Muscle layer of colon (tissue), 2 donors: Measurements from ENCODE around the gene DNAI1.

Experiments used
- H3K27ac ChIP-seq: one replicate; pipeline ENCODE4 v1.7.0; 2013; ENCODE audit warnings: low read depth, mild to moderate bottlenecking, low read length, moderate library complexity
- H3K27me3 ChIP-seq, 2 donors: one replicate each; pipeline ENCODE4 v1.7.0; 2013; ENCODE audit warnings: low read length in 2 of 2, mild to moderate bottlenecking in 2 of 2; ENCODE audit not compliant: insufficient read depth in 2 of 2, control insufficient read depth in 1 of 2
- H3K36me3 ChIP-seq: one replicate; pipeline ENCODE4 v1.7.0; 2013; ENCODE audit warnings: mild to moderate bottlenecking, low read length; ENCODE audit not compliant: insufficient read depth
- H3K4me1 ChIP-seq: one replicate; pipeline ENCODE4 v1.7.0; 2013; ENCODE audit warnings: mild to moderate bottlenecking, low read length; ENCODE audit not compliant: insufficient read depth
- H3K4me3 ChIP-seq, 2 donors: one replicate each; pipeline ENCODE4 v1.7.0; 2013; ENCODE audit warnings: low read length in 2 of 2, low read depth in 1 of 2, mild to moderate bottlenecking in 1 of 2, moderate library complexity in 1 of 2
- H3K9ac ChIP-seq: one replicate; pipeline ENCODE4 v1.7.0; 2013; ENCODE audit warnings: low read length
- H3K9me3 ChIP-seq: one replicate; pipeline ENCODE4 v1.7.0; 2013; ENCODE audit warnings: mild to moderate bottlenecking, low read length
- donor health status: abdominal sarcoma.
- donor health status: Adenocarcinoma of cecum.

The DNAI1 gene

DNA sequence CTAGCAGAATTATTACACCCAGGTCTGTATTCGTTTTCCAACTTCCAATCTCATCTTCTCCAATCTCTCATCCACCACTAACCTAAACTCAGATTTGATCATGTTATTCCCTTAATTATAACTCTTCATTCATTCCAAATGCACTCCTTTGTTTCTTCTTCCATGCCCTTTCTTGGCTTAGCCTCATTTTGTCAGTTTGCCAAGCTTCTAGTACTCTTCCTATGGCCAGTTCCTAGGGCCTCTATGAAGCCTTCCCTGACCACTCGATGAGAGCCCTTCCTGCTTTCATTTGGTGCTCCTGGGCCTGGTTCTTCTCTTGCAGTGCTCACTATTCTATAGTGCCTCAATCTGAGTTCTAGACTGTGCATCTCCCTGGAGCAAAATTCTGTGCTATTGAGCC, 6.0 kb upstream of the DNAI1 start:
- Histone ChIP-seq H3K27ac (no peak overlapping the region), H3K4me1 (peaks cover 7% of the 10 kb centered on the region), H3K4me3 (no peak overlapping the region), H3K9me3 (no peaks in the 10 kb centered on the region), H3K9ac (no peak overlapping the region), H3K27me3 (no peaks in the 10 kb centered on the region), H3K36me3 (no peaks in the 10 kb centered on the region)

DNA sequence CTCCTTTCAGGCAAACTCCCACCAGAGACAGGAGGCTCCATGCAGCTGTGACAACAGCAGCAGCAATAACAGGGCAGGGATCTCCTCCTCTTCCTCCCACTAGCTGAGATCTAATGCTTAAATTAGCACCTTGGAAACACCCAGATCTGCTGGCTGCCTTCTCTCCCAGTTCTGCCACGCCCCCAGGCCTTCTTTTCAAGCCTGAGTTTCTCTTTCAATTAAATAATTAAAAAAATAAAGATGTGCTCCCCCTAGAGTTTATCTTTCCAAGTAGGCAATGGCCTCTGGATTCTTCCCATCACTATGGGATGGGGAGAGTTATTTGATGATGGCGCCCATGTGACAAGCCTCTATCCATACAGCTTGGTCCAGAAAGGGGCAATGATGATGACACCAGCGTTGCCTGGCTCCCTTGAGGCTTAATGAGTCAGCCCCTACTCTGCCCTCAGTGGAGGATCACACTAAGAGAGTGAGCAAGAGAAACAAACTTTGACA, 4.0 kb upstream of the DNAI1 start:
- H3K4me1 ChIP-seq, result peaks cover 12% of the 10 kb centered on the region
- no peak overlapping the region for H3K4me3 ChIP-seq
- H3K36me3 ChIP-seq, result no peaks in the 10 kb centered on the region
- H3K9ac ChIP-seq, result no peak overlapping the region
- no peaks in the 10 kb centered on the region for H3K27me3 ChIP-seq
- no peak overlapping the region for H3K27ac ChIP-seq
- no peaks in the 10 kb centered on the region for H3K9me3 ChIP-seq

DNA sequence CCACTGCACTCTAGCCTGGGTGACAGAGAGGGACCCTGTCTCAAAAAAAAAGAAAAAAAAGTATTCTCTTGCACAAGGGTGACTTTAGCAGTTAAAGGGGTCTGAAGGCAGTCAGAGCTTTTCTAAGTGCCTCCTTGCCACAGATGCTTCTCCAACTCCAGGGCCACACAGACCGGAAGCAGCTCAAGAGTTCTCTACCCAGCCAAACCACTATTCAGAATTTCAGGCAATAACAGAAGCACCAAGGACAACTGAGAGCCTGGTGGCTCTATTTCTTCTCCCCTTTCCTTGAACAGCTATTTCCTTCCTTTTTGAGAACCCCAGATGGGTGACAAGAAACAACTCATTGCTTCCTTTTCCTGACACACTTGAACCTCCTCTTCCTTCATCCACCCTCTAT, 2.5 kb upstream of the DNAI1 start:
- H3K36me3 ChIP-seq, result no peaks in the 10 kb centered on the region
- no peak overlapping the region for H3K4me3 ChIP-seq
- H3K27ac ChIP-seq, result no peak overlapping the region
- H3K9ac ChIP-seq, result no peak overlapping the region
- H3K9me3 ChIP-seq, result no peaks in the 10 kb centered on the region
- no peaks in the 10 kb centered on the region for H3K27me3 ChIP-seq
- H3K4me1 ChIP-seq, result peaks cover 12% of the 10 kb centered on the region

- no peaks in the 10 kb centered on the region for H3K36me3 ChIP-seq
- peak overlapping the region; percentile 74 for H3K9ac ChIP-seq
- H3K27ac ChIP-seq, result peak overlapping the region; percentile 73
- peak overlapping the region; percentile 85 to 89 for H3K4me3 ChIP-seq
- no peaks in the 10 kb centered on the region for H3K27me3 ChIP-seq
- no peaks in the 10 kb centered on the region for H3K9me3 ChIP-seq
- peaks cover 12% of the 10 kb centered on the region for H3K4me1 ChIP-seq
Observed at GRCh38 chr9:34456746-34457145, 1.9 kb upstream of the DNAI1 start.

- Histone ChIP-seq H3K27me3 (no peaks in the 10 kb centered on the region), H3K4me1 (peaks cover 12% of the 10 kb centered on the region), H3K9ac (peak overlapping the region; percentile 74), H3K36me3 (no peaks in the 10 kb centered on the region), H3K4me3 (peak overlapping the region; percentile 85 to 89), H3K9me3 (no peaks in the 10 kb centered on the region), H3K27ac (peak overlapping the region; percentile 73)
Observed at GRCh38 chr9:34457266-34458012, 1.2 kb upstream of the DNAI1 start.

DNA sequence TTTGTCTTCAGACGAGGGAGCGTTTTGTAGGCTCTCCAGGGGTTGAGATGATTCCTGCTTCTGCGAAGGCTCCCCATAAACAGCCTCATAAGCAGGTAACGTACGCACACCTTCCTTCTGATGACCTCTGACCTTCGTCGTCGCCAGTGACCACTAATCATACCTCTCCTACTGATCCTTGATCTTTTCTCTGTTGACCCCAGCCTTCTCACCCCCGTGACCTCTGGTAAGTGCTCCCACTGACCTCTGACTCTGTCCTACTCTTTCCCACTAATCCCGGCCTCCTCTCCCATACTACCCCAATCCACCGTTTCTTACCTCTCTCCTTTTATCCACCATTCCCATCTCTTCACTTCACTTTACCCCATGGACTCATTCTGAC, 345 bp downstream of the DNAI1 start:
- peaks cover 12% of the 10 kb centered on the region for H3K4me1 ChIP-seq
- H3K4me3 ChIP-seq, result peak overlapping the region in 1 of 2 donors; percentile 52
- H3K9me3 ChIP-seq, result no peaks in the 10 kb centered on the region
- H3K9ac ChIP-seq, result no peak overlapping the region
- no peak overlapping the region for H3K27ac ChIP-seq
- no peaks in the 10 kb centered on the region for H3K27me3 ChIP-seq
- no peaks in the 10 kb centered on the region for H3K36me3 ChIP-seq

DNA sequence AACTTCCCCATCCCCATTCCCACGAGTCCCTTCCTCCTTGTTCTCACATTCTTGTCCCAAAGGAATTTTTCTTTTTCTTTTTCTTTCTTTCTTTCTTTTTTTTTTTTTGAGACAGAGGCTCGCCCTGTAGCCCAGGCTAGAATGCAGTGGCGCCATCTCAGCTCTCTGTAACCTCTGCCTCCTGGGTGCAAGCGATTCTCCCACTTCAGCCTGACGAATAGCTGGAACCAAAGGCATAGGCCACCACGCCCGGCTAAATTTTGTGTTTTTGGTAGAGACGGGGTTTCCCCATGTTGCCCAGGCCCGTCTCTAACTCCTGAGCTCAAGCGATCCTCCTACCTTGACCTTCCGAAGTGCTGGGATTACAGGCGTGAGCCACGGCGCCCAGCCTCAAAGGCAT, 751 bp downstream of the DNAI1 start:
- Histone ChIP-seq H3K27me3 (no peaks in the 10 kb centered on the region), H3K4me1 (peaks cover 12% of the 10 kb centered on the region), H3K4me3 (no peak overlapping the region), H3K36me3 (no peaks in the 10 kb centered on the region), H3K9me3 (no peaks in the 10 kb centered on the region), H3K9ac (no peak overlapping the region), H3K27ac (no peak overlapping the region)

DNA sequence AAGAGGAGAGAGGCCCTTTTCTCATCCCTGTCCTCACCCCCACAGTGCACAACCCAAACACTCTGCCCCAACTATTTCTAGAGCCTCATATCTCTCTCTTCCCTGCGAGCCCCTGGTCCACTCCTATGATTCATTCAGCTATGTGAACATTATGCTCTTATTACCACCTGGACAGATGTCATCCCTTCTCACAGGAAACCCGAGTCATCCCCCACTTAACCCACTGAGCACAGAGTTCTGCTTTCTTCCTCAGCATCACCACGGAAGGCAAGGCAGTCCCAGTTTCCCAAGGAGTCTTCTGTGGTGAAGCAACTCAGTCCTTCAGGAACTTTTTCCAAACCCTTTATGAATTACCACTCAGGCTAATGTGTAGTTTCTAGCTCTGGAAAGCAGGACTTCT, 1.3 kb downstream of the DNAI1 start:
- Histone ChIP-seq H3K27me3 (no peaks in the 10 kb centered on the region), H3K36me3 (no peaks in the 10 kb centered on the region), H3K9me3 (no peaks in the 10 kb centered on the region), H3K4me1 (peaks cover 12% of the 10 kb centered on the region), H3K4me3 (no peak overlapping the region), H3K9ac (no peak overlapping the region), H3K27ac (no peak overlapping the region)

GRCh38 chr9:34463098-34463900, 4.7 kb downstream of the DNAI1 start:
- Histone ChIP-seq H3K4me3 (no peak overlapping the region), H3K4me1 (peaks cover 5% of the 10 kb centered on the region), H3K36me3 (no peaks in the 10 kb centered on the region), H3K9me3 (no peaks in the 10 kb centered on the region), H3K27me3 (no peaks in the 10 kb centered on the region), H3K27ac (no peak overlapping the region), H3K9ac (no peak overlapping the region)

DNA sequence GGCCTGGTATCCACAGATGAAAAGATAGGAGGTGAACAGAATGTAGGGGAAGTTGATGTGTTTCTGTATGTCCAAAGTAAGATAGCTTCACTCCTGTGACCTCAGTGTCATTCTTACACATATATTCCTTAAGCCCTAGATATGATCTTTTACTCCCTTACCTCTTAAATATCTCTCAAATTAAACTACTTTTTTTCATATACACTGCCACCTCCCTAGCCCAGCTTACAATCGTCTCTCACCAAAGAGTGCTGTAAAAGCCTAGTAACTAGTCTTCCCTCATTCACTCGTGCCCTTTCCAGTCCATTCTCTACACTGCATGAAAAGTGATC, 5.3 kb downstream of the DNAI1 start:
- Histone ChIP-seq H3K9ac (no peak overlapping the region), H3K27ac (no peak overlapping the region), H3K27me3 (no peaks in the 10 kb centered on the region)

DNA sequence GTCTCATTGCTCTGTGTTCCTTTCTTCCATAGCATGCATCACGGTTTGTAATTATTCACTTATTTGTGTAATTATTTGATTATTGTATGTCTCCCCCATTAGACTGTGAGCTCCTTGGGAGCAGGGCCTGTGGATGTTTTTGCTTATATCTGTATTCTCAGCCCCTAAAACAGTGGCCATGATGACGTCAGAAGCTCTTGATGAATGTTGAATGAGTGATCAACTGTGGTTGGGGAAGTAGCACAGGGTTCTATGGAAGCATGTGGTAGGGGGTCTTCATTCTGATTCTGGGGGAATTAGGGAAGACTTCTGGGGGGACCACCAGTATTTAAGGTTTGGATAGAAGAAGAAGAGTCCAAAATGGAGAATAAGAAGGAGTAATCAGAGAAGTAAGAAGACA, 6.0 kb downstream of the DNAI1 start:
- Histone ChIP-seq H3K27ac (no peak overlapping the region), H3K4me1 (no peaks in the 10 kb centered on the region), H3K36me3 (no peaks in the 10 kb centered on the region), H3K4me3 (no peak overlapping the region), H3K9me3 (no peaks in the 10 kb centered on the region), H3K27me3 (no peaks in the 10 kb centered on the region), H3K9ac (no peak overlapping the region)

More for the DNA sequence above, 5.3 kb downstream of the DNAI1 start:
- H3K9me3 ChIP-seq, result no peaks in the 10 kb centered on the region
- H3K4me3 ChIP-seq, result no peak overlapping the region
- H3K36me3 ChIP-seq, result no peaks in the 10 kb centered on the region
- peaks cover 2% of the 10 kb centered on the region for H3K4me1 ChIP-seq
